HFFc6 (cell line): ENCODE measurements around the gene KRTAP10-10. TPM values are rescaled to one million over a fixed set of nuclear protein-coding genes. Genes with fewer than 3 reads are reported as not detected.

Source experiments
- DNase-seq: peaks from one replicate; pipeline ENCODE4 v3.0.0-alpha.2; 2018
- H3K27ac Mint-ChIP-seq: 2 replicates; pipeline ENCODE4 v1.8.0; 2020; ENCODE audit warnings: mild to moderate bottlenecking, mixed read lengths
- H3K27me3 Mint-ChIP-seq: 2 replicates; pipeline ENCODE4 v1.8.0; 2021; ENCODE audit warnings: mild to moderate bottlenecking, moderate library complexity, mixed read lengths; ENCODE audit not compliant: insufficient read depth
- H3K36me3 Mint-ChIP-seq: 2 replicates; pipeline ENCODE4 v1.8.0; 2021; ENCODE audit warnings: low read depth, mixed read lengths
- H3K4me1 Mint-ChIP-seq: 2 replicates; pipeline ENCODE4 v1.8.0; 2020; ENCODE audit warnings: low read depth, mixed read lengths
- H3K4me3 Mint-ChIP-seq: 2 replicates; pipeline ENCODE4 v1.8.0; 2020; ENCODE audit warnings: mild to moderate bottlenecking, moderate library complexity, mixed read lengths
- H3K9me3 Mint-ChIP-seq: 2 replicates; pipeline ENCODE4 v1.8.0; 2020; ENCODE audit warnings: mild to moderate bottlenecking, mixed read lengths
- total RNA-seq, 6 experiments: library from RNA; stranded (reverse); fragmentation: NEBNext Ultra II Directional; extraction: Animal tissue kit (Norgen Biotek cat#: 25700); gene quantifications; 2 replicates in 1 of 6; 3 replicates in 5 of 6; pipeline ENCODE4 v1.2.3, GENCODE V29; 2021
- TF ChIP-seq, protein P1 (sequence below): fragments of 200-600 bp; sonication (generic); IDR thresholded peaks from 2 replicates; pipeline ENCODE4 v1.5.0; 2021; ENCODE audit warnings: antibody characterized with exemption, mild to moderate bottlenecking

Gene KRTAP10-10
- total RNA-seq, 6 experiments from 2014 or later = not detected

DNA sequence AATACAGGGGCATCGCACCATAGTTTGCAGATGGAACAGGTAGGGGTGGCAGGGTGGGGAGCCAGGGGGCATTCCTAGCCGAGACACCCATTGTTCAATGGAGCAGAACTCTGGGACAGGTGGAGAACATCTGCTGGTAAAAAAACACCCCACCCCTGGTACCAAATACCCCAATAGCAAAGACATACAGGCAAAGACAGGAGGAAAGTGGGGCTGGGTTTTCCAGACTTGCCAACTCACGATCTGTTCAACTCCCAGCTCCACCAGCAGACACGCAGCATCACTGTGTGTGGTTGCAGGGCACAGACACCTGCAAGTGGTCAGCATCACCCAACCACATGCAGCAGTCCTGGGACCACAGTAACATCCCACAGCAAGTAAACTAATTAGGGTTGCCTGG is 25.6 kb upstream of the KRTAP10-10 start:
- H3K9me3 Mint-ChIP-seq = peaks cover 61% of the 10 kb centered on the region
- H3K4me3 Mint-ChIP-seq = no peak overlapping the region
- peaks cover 6% of the 10 kb centered on the region for H3K36me3 Mint-ChIP-seq
- H3K4me1 Mint-ChIP-seq = no peaks in the 10 kb centered on the region
- H3K27me3 Mint-ChIP-seq = no peaks in the 10 kb centered on the region; the same call in 1 of the 2 replicates
- DNase-seq = no peak
- TF ChIP-seq, protein P1, sequence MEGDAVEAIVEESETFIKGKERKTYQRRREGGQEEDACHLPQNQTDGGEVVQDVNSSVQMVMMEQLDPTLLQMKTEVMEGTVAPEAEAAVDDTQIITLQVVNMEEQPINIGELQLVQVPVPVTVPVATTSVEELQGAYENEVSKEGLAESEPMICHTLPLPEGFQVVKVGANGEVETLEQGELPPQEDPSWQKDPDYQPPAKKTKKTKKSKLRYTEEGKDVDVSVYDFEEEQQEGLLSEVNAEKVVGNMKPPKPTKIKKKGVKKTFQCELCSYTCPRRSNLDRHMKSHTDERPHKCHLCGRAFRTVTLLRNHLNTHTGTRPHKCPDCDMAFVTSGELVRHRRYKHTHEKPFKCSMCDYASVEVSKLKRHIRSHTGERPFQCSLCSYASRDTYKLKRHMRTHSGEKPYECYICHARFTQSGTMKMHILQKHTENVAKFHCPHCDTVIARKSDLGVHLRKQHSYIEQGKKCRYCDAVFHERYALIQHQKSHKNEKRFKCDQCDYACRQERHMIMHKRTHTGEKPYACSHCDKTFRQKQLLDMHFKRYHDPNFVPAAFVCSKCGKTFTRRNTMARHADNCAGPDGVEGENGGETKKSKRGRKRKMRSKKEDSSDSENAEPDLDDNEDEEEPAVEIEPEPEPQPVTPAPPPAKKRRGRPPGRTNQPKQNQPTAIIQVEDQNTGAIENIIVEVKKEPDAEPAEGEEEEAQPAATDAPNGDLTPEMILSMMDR = no peak
- H3K27ac Mint-ChIP-seq = no peak overlapping the region

DNA sequence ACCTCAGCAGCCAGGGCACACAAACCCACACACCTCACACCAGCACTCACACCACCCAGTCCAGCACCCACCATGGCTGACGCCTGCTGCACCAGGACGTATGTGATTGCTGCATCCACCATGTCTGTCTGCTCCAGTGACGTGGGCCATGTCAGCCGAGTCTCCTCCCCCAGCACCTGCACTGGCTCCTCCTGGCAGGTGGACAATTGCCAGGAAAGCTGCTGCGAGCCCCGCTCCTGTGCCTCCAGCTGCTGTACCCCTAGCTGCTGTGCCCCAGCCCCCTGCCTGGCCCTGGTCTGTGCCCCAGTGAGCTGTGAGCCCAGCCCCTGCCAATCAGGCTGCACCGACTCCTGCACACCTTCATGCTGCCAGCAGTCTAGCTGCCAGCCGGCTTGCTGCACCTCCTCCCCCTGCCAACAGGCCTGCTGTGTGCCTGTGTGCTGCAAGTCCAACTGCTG is 25.1 kb upstream of the KRTAP10-10 start, which contains the start of gene KRTAP10-8:
TSS of gene KRTAP10-8 (plus strand) at position 51 of the 458 bp plus-strand sequence. CDS start at position 73, 22 bp downstream.
- Mint-ChIP-seq H3K27ac (no peak within 1 kb of the TSS), H3K9me3 (peaks cover 60% of the 10 kb centered on the region), H3K36me3 (peaks cover 6% of the 10 kb centered on the region), H3K4me1 (no peaks in the 10 kb centered on the region), H3K4me3 (no peak within 1 kb of the TSS), H3K27me3 (no peaks in the 10 kb centered on the region; the same call in 1 of the 2 replicates)
- TF ChIP-seq, protein P1 = no peak
- no peak for DNase-seq

DNA sequence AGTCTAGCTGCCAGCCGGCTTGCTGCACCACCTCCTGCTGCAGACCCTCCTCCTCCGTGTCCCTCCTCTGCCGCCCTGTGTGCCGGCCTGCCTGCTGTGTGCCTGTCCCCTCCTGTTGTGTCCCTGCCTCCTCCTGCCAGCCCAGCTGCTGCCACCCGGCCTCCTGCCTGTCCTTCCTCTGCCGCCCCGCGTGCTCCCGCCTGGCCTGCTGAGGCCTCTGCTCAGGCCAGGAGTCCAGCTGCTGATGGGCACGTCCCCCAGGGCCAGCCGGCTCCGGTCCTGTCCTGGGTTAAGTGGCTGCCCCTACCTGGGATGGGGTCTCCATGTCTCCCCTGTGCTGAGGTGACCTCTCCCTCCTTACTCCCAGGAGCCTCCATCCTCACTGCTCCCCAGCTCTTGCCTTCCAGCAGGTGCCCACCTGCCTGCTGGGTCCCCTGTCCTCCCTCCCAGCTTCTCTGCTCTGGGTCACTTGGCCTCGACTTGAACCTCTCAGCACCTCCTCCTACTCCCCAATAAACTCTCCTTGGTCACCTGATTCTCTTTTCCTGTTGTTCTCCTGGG is 24.4 kb upstream of the KRTAP10-10 start:
- Mint-ChIP-seq H3K36me3 (peaks cover 6% of the 10 kb centered on the region), H3K9me3 (peaks cover 53% of the 10 kb centered on the region), H3K4me3 (no peak overlapping the region), H3K4me1 (no peaks in the 10 kb centered on the region), H3K27me3 (no peaks in the 10 kb centered on the region; the same call in 1 of the 2 replicates), H3K27ac (no peak overlapping the region)
- TF ChIP-seq, protein P1 = no peak
- DNase-seq = no peak

DNA sequence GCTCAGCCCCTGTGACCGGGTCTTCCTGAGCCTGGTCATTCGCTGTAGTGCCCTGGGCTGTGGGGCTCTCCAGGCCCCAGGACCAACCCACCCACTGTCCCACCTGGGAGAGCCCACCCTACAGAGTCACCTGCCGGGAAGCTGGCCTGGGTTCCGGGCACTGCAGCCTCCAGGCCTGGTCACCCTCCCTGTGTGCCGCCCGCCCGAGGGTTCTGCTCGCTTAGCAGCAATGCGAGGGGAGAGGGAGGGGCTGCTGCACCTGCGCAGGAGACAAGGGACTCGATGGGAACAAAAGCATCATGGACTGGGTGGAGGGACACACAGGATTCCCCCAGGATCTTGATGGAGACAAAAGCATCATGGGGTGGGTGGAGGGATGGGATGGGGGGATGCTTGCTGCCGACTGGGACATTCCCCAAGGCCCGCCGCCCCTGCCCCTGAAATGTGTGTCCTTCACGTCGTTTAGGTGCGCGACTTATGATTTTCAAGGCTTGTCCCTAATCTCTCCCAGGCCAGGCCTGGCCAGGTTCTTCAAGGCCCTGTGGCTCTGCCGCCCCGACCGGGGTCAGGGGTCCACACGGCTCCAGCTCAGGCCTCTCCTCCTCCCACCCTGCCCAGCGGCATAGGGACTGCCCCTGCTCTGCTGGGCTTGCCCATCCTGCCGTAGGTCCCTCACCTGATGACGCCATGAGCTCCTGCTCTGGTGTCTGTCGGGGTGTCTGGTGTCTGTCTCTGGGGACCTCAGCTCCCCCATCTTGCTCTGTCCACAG is 23.6 kb upstream of the KRTAP10-10 start:
- TF ChIP-seq, protein P1 = no peak
- H3K4me3 Mint-ChIP-seq = no peak overlapping the region
- H3K36me3 Mint-ChIP-seq = peaks cover 6% of the 10 kb centered on the region
- no peaks in the 10 kb centered on the region for H3K4me1 Mint-ChIP-seq
- H3K27ac Mint-ChIP-seq = no peak overlapping the region
- DNase-seq = no peak
- H3K9me3 Mint-ChIP-seq = peaks cover 56% of the 10 kb centered on the region
- H3K27me3 Mint-ChIP-seq = no peaks in the 10 kb centered on the region; the same call in 1 of the 2 replicates

DNA sequence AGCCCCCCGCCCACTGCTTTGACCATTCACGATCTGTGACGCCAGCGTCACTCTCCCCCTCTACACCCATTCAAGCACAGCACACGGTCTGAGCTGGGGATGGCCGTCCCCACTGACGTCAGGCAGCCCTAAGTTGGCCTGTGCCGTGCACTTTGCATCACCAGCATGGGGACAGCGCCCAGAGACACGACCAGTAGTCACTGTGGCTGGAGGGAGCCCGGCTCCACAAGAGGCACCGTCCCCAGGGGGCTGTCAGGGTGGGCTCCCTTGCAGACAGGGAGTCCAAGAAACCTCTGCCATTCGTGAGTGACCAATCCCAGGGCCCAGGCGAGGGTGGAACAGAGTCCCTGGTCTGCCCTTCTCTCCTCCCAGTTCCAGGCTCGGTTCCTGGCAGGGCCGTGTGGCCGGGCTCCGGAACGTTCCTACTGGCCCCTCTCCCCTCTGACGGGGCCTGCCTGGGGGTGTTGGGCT is 23.0 kb upstream of the KRTAP10-10 start:
- H3K27me3 Mint-ChIP-seq = no peaks in the 10 kb centered on the region; the same call in 1 of the 2 replicates
- TF ChIP-seq, protein P1 = no peak
- H3K4me3 Mint-ChIP-seq = no peak overlapping the region
- no peak overlapping the region for H3K27ac Mint-ChIP-seq
- H3K4me1 Mint-ChIP-seq = no peaks in the 10 kb centered on the region
- peaks cover 54% of the 10 kb centered on the region for H3K9me3 Mint-ChIP-seq
- peaks cover 6% of the 10 kb centered on the region for H3K36me3 Mint-ChIP-seq
- DNase-seq = no peak
